K562 (cell line): ENCODE data around the gene NUDT6. TPM values are rescaled to one million over a fixed set of nuclear protein-coding genes. Genes with fewer than 3 reads are reported as not detected.
A peak's percentile ranks its signal among the peaks of the same experiment; 100 is the strongest.

Experiments used
- ATF3 ChIP-seq, 2 experiments: fragments of 450-650 bp in 1 of 2; sonication (generic) in 1 of 2; formaldehyde crosslinking in 1 of 2; IDR thresholded peaks in 1 of 2; conservative IDR thresholded peaks in 1 of 2; 2 replicates each; pipeline versions ENCODE4 v1.6.1 to v1.8.1; 2016 to 2023; ENCODE audit warnings: mild to moderate bottlenecking in 2 of 2, moderate library complexity in 2 of 2, inconsistent platforms in 1 of 2, missing genetic modification reagents in 1 of 2
- E2F1 ChIP-seq: sonication (generic); formaldehyde crosslinking; IDR thresholded peaks from 2 replicates; pipeline ENCODE4 v1.8.1; 2023; ENCODE audit warnings: mild to moderate bottlenecking, missing genetic modification reagents, moderate library complexity
- E4F1 ChIP-seq: fragments of 250-450 bp; sonication (Bioruptor Pico); IDR thresholded peaks from 2 replicates; pipeline ENCODE4 v1.5.0; 2021; ENCODE audit warnings: mild to moderate bottlenecking, borderline replicate concordance
- NUFIP1 ChIP-seq: fragments of 450-650 bp; IDR thresholded peaks from 2 replicates; pipeline ENCODE4 v1.6.1; 2018; ENCODE audit not compliant: partially characterized antibody
- OTX1 ChIP-seq: fragments of 450-650 bp; formaldehyde crosslinking; IDR thresholded peaks from 2 replicates; pipeline ENCODE4 v1.4.0; 2022; ENCODE audit warnings: mild to moderate bottlenecking
- SMAD1 ChIP-seq: fragments of 150-350 bp; IDR thresholded peaks from 2 replicates; pipeline ENCODE4 v1.6.1; 2014; ENCODE audit warnings: low read length, low read depth; ENCODE audit not compliant: partially characterized antibody
- U2AF1 ChIP-seq: fragments of 200-400 bp; formaldehyde crosslinking; optimal IDR thresholded peaks from 2 replicates; pipeline ENCODE3; 2017; ENCODE audit warnings: mild to moderate bottlenecking, low read depth, low read length, moderate library complexity
- USF2 ChIP-seq: sonication (generic); formaldehyde crosslinking; IDR thresholded peaks from 2 replicates; pipeline ENCODE4 v1.5.0; 2020; ENCODE audit warnings: missing genetic modification reagents
- ZNF518B ChIP-seq: fragments of 250-450 bp; sonication (Bioruptor Pico); IDR thresholded peaks from 2 replicates; pipeline ENCODE4 v1.5.0; 2021; ENCODE audit warnings: mild to moderate bottlenecking, moderate library complexity
- ZNF586 ChIP-seq: fragments of 450-650 bp; formaldehyde crosslinking; conservative IDR thresholded peaks from 2 replicates; pipeline ENCODE4 v1.4.0; 2020; ENCODE audit warnings: mild to moderate bottlenecking, moderate library complexity
- polyA plus RNA-seq, 8 experiments: library from polyadenylated mRNA; depleted of rRNA in 4 of 8; stranded (reverse) in 5 of 8; unstranded in 3 of 8; fragments of >200 nt; fragmentation: Nextera tagmentation in 2 of 8; fragmentation: Illumina TruSeq in 1 of 8; extraction: Ambion mirVana in 2 of 8; extraction: Trizol in 1 of 8; gene quantifications; 2 replicates each; pipeline versions ENCODE4 v1.2.1 to v1.2.3, GENCODE V29; 2011 to 2014; ENCODE audit warnings: inconsistent platforms in 1 of 8, missing spikeins in 1 of 8
- total RNA-seq, 7 experiments: library from RNA; depleted of rRNA in 6 of 7; stranded (reverse); fragments of >200 nt in 6 of 7; fragmentation: Illumina TruSeq in 2 of 7; extraction: Trizol in 2 of 7; gene quantifications; 2 replicates each; pipeline versions ENCODE4 v1.2.1 to v1.2.3, GENCODE V29; 2011 to 2021; ENCODE audit warnings: low replicate concordance in 1 of 7

The NUDT6 gene
- total and polyA plus RNA-seq, 9 of the 15 experiments (the other 6 are each of a cell fraction or from before 2014, with no cell fraction given), result 9.4 to 18.1 (median 13.4) TPM

GRCh38 chr4:122921971-122922876 lies at the start of gene NUDT6 (continued):
- TF ChIP-seq ZNF586 (CRISPR knock-in tag), result no peak
- TF ChIP-seq E2F1 (CRISPR knock-in tag), result 0 out of 2 replicates have a peak, but pooled peaks have one; percentile 28
- no peak for TF ChIP-seq U2AF1
- no peak; the same call in 1 of the 2 replicates for TF ChIP-seq USF2 (CRISPR knock-in tag)
- TF ChIP-seq OTX1 (CRISPR knock-in tag), result no peak
- peak; percentile 92 for TF ChIP-seq E4F1 (CRISPR knock-in tag)
- TF ChIP-seq ZNF518B (CRISPR knock-in tag), result no peak
- no peak for TF ChIP-seq ATF3 (IDR thresholded peaks at IDR 0.05)
- no peak for TF ChIP-seq ATF3 (CRISPR knock-in tag; conservative IDR thresholded peaks at IDR 0.05)
- TF ChIP-seq NUFIP1, result no peak
- no peak for TF ChIP-seq SMAD1
